GM21390 (cell line): Measurements from ENCODE around the gene UBTD2.
"Not testable (repeated sequence)": the region's sequence is repeated elsewhere in the genome, so short reads cannot be mapped to it uniquely, and the experiment has no call there.

ENCODE experiments used
- ATAC-seq: cut with Tn5 transposase; IDR thresholded peaks from one replicate; pipeline ENCODE4 v1.9.1; 2021; ENCODE audit not compliant: unreplicated experiment

UBTD2 gene

GRCh38 chr5:172293054-172293744, 9.6 kb upstream of the UBTD2 start:
- peak; percentile 95 for ATAC-seq

- not testable (repeated sequence) for ATAC-seq
Observed at GRCh38 chr5:172291837-172292236, 8.3 kb upstream of the UBTD2 start.

GRCh38 chr5:172288465-172288864, 4.9 kb upstream of the UBTD2 start:
- no peak for ATAC-seq

- not testable (repeated sequence) for ATAC-seq
Observed at GRCh38 chr5:172287140-172287539, 3.6 kb upstream of the UBTD2 start.

GRCh38 chr5:172285226-172286143, 1.9 kb upstream of the UBTD2 start:
- no peak for ATAC-seq

GRCh38 chr5:172284611-172284980, 1.0 kb upstream of the UBTD2 start:
- ATAC-seq: no peak

GRCh38 chr5:172283862-172284610, 472 bp upstream of the UBTD2 start:
- ATAC-seq: peak; percentile 84

GRCh38 chr5:172282272-172283019, 1.1 kb downstream of the UBTD2 start:
- no peak for ATAC-seq

- no peak for ATAC-seq
Observed at GRCh38 chr5:172281346-172281745, 2.2 kb downstream of the UBTD2 start.

- no peak for ATAC-seq
Observed at GRCh38 chr5:172280929-172281328, 2.6 kb downstream of the UBTD2 start.

GRCh38 chr5:172280317-172280716, 3.2 kb downstream of the UBTD2 start:
- ATAC-seq: no peak

GRCh38 chr5:172278356-172278755, 5.2 kb downstream of the UBTD2 start:
- ATAC-seq: no peak

- no peak for ATAC-seq
Observed at GRCh38 chr5:172276214-172276613, 7.3 kb downstream of the UBTD2 start.

GRCh38 chr5:172274951-172275753, 8.4 kb downstream of the UBTD2 start:
- ATAC-seq: no peak

GRCh38 chr5:172267943-172268342, 15.6 kb downstream of the UBTD2 start:
- ATAC-seq: no peak

- ATAC-seq: no peak
Observed at GRCh38 chr5:172266676-172267092, 16.9 kb downstream of the UBTD2 start.

- ATAC-seq: no peak
Observed at GRCh38 chr5:172266071-172266675, 17.4 kb downstream of the UBTD2 start.

- ATAC-seq: no peak
Observed at GRCh38 chr5:172264815-172265395, 18.7 kb downstream of the UBTD2 start.

GRCh38 chr5:172255444-172255843, 28.1 kb downstream of the UBTD2 start:
- no peak for ATAC-seq
